Loucy (cell line): ENCODE data around the gene NDUFS5.

Source experiments
- H2AFZ ChIP-seq: fragments of 200-600 bp; sonication (generic); 2 replicates; pipeline ENCODE4 v1.6.0; 2016; ENCODE audit warnings: antibody characterized with exemption, mild to moderate bottlenecking, low read length, moderate library complexity
- H3F3A ChIP-seq: fragments of 200-600 bp; 2 replicates; pipeline ENCODE4 v1.6.0; 2016; ENCODE audit warnings: antibody characterized with exemption, low read depth, mild to moderate bottlenecking
- H3K27me3 ChIP-seq: fragments of 200-600 bp; sonication (generic); 2 replicates; pipeline ENCODE4 v1.6.1; 2014; ENCODE audit warnings: low read length, mild to moderate bottlenecking; ENCODE audit not compliant: insufficient read depth, poor library complexity, severe bottlenecking
- H3K36me3 ChIP-seq: fragments of 200-600 bp; sonication (generic); 2 replicates; pipeline ENCODE4 v1.6.1; 2016; ENCODE audit warnings: low read length; ENCODE audit not compliant: insufficient read depth
- H3K4me1 ChIP-seq: fragments of 200-600 bp; sonication (generic); 2 replicates; pipeline ENCODE4 v1.5.1; 2014; ENCODE audit warnings: low read length, mild to moderate bottlenecking; ENCODE audit not compliant: insufficient read depth, poor library complexity, severe bottlenecking
- H3K4me2 ChIP-seq: fragments of 200-600 bp; sonication (generic); 2 replicates; pipeline ENCODE4 v1.6.0; 2014; ENCODE audit warnings: antibody characterized with exemption, low read length, low read depth, mild to moderate bottlenecking; ENCODE audit not compliant: poor library complexity, severe bottlenecking
- H3K4me3 ChIP-seq: fragments of 200-600 bp; sonication (generic); 2 replicates; pipeline ENCODE4 v1.5.1; 2014; ENCODE audit warnings: low read length, mild to moderate bottlenecking, mixed read lengths; ENCODE audit not compliant: poor library complexity, severe bottlenecking
- H3K79me2 ChIP-seq: fragments of 200-600 bp; sonication (generic); 2 replicates; pipeline ENCODE4 v1.6.1; 2014; ENCODE audit warnings: low read length; ENCODE audit not compliant: insufficient read depth
- H3K9ac ChIP-seq: fragments of 200-600 bp; sonication (generic); 2 replicates; pipeline ENCODE4 v1.6.0; 2014; ENCODE audit warnings: mild to moderate bottlenecking, low read depth, low read length, moderate library complexity; ENCODE audit not compliant: poor library complexity, severe bottlenecking
- H3K9me2 ChIP-seq: fragments of 200-600 bp; sonication (generic); replicated peaks from 2 replicates; pipeline ENCODE4 v1.6.1; 2016; ENCODE audit warnings: low read depth, low read length, mixed read lengths
- H3K9me3 ChIP-seq: fragments of 200-600 bp; sonication (generic); 2 replicates; pipeline ENCODE4 v1.6.1; 2014; ENCODE audit warnings: mild to moderate bottlenecking, antibody characterized with exemption, low read length, low read depth; ENCODE audit not compliant: insufficient read depth
- H4K20me1 ChIP-seq: fragments of 200-600 bp; sonication (generic); 2 replicates; pipeline ENCODE4 v1.6.0; 2014; ENCODE audit warnings: antibody characterized with exemption, low read length, mild to moderate bottlenecking; ENCODE audit not compliant: insufficient read depth, poor library complexity, severe bottlenecking
- CTCF ChIP-seq: fragments of 200-600 bp; sonication (generic); conservative IDR thresholded peaks from 2 replicates; pipeline ENCODE4 v1.5.1; 2014; ENCODE audit warnings: mild to moderate bottlenecking, antibody characterized with exemption, low read length
- EZH2phosphoT487 ChIP-seq: fragments of 200-600 bp; IDR thresholded peaks from 2 replicates; pipeline ENCODE4 v1.6.1; 2018; ENCODE audit warnings: antibody characterized with exemption, mild to moderate bottlenecking, moderate library complexity, borderline replicate concordance

Gene NDUFS5

GRCh38 chr1:39046613-39047210, 20.6 kb downstream of the NDUFS5 start:
- no peak overlapping the region for H3K4me3 ChIP-seq
- H3K9ac ChIP-seq: no peak overlapping the region
- no peak overlapping the region for H3K4me2 ChIP-seq
- H3K79me2 ChIP-seq: no peaks in the 10 kb centered on the region
- H3K9me2 ChIP-seq: no peaks in the 10 kb centered on the region
- no peaks in the 10 kb centered on the region for H3K9me3 ChIP-seq
- H3F3A ChIP-seq: no peaks in the 10 kb centered on the region
- no peaks in the 10 kb centered on the region for H3K36me3 ChIP-seq
- no peaks in the 10 kb centered on the region for H3K27me3 ChIP-seq
- no peaks in the 10 kb centered on the region for H3K4me1 ChIP-seq
- TF ChIP-seq CTCF (no peak), EZH2phosphoT487 (no peak)
- H4K20me1 ChIP-seq: no peaks in the 10 kb centered on the region
- no peak overlapping the region for H2AFZ ChIP-seq

- Histone ChIP-seq H3K9me2 (no peaks in the 10 kb centered on the region), H3K9me3 (no peaks in the 10 kb centered on the region), H2AFZ (no peak overlapping the region), H3K4me2 (no peak overlapping the region), H3K4me3 (no peak overlapping the region), H3K9ac (no peak overlapping the region), H3K4me1 (no peaks in the 10 kb centered on the region), H3K36me3 (no peaks in the 10 kb centered on the region), H4K20me1 (no peaks in the 10 kb centered on the region), H3K79me2 (no peaks in the 10 kb centered on the region), H3F3A (no peaks in the 10 kb centered on the region), H3K27me3 (no peaks in the 10 kb centered on the region)
- no peak for TF ChIP-seq CTCF
- TF ChIP-seq EZH2phosphoT487: no peak
Observed at GRCh38 chr1:39047374-39048229, 21.5 kb downstream of the NDUFS5 start.

- no peak overlapping the region for H3K4me3 ChIP-seq
- H3K79me2 ChIP-seq: no peaks in the 10 kb centered on the region
- no peak overlapping the region for H2AFZ ChIP-seq
- H3K9ac ChIP-seq: no peak overlapping the region
- TF ChIP-seq EZH2phosphoT487 (no peak), CTCF (no peak)
- H3K9me3 ChIP-seq: no peaks in the 10 kb centered on the region
- no peaks in the 10 kb centered on the region for H3K4me1 ChIP-seq
- H3K4me2 ChIP-seq: no peak overlapping the region
- H3K9me2 ChIP-seq: no peaks in the 10 kb centered on the region
- H4K20me1 ChIP-seq: no peaks in the 10 kb centered on the region
- no peaks in the 10 kb centered on the region for H3K27me3 ChIP-seq
- no peaks in the 10 kb centered on the region for H3K36me3 ChIP-seq
- H3F3A ChIP-seq: no peaks in the 10 kb centered on the region
Observed at GRCh38 chr1:39048745-39049370, 22.7 kb downstream of the NDUFS5 start.
